Kidney glomerular epithelial cell (primary cell): ENCODE data around the gene MPL.

Experiments used
- DNase-seq: peaks from one replicate; lab custom pipeline; 2025; lab: John Stamatoyannopoulos, UW

Gene MPL

GRCh38 chr1:43325381-43325780, 12.2 kb upstream of the MPL start:
- DNase-seq, result no peak

GRCh38 chr1:43327549-43328292, 9.9 kb upstream of the MPL start:
- DNase-seq, result no peak

DNA sequence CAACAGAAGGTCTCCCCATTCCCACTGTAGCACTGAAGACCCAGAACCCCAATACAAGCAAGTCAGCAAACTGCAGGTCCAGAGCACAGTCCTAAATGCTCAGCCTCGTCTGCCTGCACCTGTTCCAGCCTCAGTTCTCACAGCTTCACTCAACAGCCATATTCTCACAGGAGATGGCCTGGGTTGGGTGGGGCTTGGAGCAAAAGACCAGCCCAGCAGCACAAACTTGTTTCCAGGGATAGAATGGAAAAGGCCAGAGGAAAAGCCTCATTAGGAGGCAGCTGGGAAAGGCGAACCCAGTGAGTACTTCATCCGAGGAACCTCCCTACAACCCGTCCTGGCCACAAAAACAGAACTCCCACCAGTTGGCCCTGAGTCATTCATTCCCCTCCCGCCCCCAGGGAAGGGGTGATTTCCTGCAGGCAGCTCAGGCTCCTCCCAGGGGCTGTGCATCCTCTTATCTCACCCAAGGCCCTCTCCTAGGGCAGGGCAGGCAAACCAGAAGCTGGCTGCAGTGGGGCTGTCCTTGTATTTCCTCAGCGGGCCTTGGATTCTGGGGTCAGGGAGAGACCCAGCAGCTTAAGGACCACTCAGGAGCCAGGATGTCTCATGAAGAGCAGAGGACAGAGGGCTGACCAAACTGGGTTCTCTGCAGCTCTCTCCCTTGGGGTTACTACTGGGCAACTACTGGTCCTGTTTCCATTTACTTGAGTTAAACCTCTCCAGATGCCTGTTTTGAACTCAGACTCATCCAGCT, 7.4 kb upstream of the MPL start:
- DNase-seq, result peak; percentile 79

DNA sequence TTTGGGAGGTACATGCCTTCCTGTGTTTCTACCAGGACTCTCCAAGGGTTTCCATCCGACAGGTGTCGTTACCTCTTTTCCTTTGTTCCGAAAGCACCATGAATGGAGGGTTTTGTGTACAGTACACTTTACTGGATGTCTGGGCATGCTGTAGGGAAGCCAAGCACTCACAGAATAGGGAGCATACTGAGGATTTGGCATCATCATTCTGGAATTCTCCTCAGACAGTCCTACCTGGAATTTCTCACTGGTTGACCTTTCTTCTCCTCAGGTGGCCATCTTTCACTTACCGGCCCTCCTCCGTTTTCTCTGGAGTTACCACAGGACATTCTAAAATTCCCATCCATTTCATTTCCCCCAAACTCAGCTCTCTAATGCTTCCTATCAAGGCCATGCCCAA, 5.9 kb upstream of the MPL start:
- DNase-seq, result no peak

- no peak for DNase-seq
Measured at GRCh38 chr1:43334453-43335205, 3.0 kb upstream of the MPL start.

GRCh38 chr1:43338001-43338400, 383 bp downstream of the MPL start:
- DNase-seq, result no peak

DNA sequence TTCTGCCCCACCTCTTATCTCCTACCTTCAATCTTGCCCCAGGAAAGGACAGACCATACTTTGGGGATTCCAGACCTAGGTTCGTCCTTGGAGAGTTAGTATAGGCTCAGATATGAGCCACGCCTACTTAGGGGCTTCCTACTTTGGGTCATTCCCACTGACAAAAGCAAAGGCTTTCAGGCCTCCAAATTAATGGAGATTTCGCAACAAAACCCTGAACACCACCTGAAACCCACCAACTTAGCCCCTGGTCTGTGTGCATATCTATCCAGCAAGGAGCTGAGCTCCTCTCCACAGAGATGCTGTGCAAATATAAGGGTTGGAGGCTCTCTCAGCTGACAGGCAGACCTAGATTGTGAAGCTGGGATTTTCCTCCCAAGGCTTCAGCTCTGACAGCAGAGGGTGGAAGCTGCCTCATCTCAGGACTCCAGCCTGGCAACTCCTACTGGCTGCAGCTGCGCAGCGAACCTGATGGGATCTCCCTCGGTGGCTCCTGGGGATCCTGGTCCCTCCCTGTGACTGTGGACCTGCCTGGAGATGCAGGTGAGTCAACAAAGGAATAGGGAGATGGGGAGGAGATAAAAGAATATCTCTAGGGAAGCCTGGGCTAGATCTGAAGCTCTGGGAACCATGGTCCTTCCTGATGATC, 2.1 kb downstream of the MPL start:
- DNase-seq, result no peak

- no peak for DNase-seq
Measured at GRCh38 chr1:43340559-43340958, 2.9 kb downstream of the MPL start.

DNA sequence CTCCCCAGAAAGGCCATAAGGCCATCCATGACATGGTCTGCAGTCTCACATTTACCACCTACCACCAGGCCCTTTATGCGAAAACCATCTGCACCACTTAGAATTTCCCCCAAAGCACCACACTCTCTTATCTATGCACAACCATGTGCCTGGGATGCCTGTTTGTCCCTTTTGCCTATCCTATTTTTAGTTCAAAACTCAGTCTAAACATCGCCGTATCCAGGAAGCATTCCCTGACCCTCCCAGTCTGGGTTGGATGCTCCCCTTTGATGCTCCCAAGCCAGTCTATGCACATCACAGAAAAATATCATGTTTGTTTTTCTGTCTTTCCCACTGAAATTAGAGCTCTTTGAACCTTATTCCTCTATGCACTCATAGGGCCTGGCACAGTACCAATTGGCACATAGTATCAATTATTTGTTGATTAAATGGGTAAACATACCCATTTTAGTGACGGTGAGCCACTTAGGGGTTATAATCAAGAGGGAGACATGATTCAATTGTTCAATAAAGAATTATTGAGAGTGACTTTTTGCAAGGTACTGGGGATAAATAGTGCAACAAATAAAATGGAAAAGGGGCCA, 6.7 kb downstream of the MPL start:
- DNase-seq, result no peak

GRCh38 chr1:43345120-43345519, 7.5 kb downstream of the MPL start:
- no peak for DNase-seq

- DNase-seq, result no peak
Measured at GRCh38 chr1:43346636-43347035, 9.0 kb downstream of the MPL start.

GRCh38 chr1:43348343-43348808, 10.8 kb downstream of the MPL start:
- DNase-seq, result no peak

GRCh38 chr1:43348809-43349593, 11.4 kb downstream of the MPL start:
- peak; percentile 63 for DNase-seq

- DNase-seq, result peak; percentile 31
Measured at GRCh38 chr1:43349594-43350306, 12.1 kb downstream of the MPL start.

DNA sequence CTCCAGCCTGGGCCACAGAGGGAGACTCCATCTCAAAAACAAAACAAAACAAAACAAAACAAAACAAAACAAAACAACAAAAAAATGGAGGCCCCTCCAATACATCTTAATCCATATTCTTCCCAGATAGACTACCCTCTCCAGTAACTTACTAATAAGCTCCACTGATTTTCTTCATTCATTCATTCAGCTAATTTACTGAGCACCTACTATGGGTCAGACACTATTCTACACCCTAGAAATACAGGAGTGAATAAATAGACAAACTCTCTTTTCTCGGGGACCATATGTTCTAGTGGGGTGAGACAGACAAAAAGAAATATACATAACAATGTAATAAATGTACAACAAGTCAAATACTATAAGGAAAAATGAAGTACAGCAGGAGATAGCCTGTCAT, 13.4 kb downstream of the MPL start:
- no peak for DNase-seq

DNA sequence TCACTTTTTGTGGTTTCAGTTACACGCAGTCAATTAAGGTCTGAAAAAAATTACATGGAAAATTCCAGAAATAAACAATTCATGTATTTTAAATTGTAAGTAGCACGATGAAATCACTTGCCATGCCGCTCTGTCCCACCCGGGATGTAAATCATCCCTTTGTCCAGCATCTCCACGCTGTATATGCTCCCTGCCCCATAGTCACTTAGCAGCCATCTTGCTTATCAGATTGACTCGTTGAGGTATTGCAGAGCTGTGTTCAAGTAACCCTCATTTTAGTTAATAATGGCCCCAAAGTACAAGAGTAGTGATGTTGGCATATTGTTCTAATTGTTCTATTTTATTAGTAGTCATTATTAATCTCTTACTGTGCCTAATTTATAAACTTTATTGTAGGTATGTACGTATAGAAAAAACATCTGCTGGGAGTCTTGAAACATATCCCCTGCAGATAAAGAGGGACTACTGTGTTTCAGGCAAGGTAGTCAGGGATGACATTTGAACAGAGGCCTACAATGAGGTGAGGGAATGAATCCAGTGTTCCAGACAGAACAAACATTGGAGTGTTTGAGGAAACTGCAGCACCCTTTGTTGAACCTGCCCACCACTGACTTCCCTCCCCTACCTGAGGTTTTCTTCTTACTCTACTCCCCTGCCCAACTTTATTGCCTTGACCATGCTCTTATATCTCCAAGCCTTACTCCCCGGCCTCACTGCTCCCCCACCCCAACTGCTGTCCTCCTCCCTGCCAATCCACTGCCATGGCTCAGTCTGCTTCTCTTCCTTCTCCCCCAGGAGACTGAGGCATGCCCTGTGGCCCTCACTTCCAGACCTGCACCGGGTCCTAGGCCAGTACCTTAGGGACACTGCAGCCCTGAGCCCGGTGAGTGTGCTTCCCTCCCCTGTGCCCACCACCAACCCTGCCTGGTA, 14.1 kb downstream of the MPL start:
- no peak for DNase-seq

DNA sequence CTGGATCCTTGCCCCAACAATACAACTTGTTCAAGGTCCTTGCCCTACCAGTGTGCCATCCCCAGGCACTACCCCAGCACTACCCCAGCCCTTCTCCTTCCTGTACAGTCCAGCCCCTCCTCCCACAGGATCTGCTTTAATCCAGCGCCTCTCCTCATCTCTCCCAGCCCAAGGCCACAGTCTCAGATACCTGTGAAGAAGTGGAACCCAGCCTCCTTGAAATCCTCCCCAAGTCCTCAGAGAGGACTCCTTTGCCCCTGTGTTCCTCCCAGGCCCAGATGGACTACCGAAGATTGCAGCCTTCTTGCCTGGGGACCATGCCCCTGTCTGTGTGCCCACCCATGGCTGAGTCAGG, 14.7 kb downstream of the MPL start:
- DNase-seq, result no peak

DNA sequence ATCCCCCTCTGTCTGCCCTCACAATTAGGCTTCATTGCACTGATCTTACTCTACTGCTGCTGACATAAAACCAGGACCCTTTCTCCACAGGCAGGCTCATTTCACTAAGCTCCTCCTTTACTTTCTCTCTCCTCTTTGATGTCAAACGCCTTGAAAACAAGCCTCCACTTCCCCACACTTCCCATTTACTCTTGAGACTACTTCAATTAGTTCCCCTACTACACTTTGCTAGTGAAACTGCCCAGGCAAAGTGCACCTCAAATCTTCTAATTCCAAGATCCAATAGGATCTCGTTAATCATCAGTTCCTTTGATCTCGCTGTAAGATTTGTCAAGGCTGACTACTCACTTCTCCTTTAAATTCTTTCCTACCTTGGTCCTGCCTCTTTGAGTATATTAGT, 15.3 kb downstream of the MPL start:
- DNase-seq, result no peak

GRCh38 chr1:43354471-43354870, 16.9 kb downstream of the MPL start:
- no peak for DNase-seq
